ENCODE measurements around the gene TENT4A. TPM values are rescaled to one million over a fixed set of nuclear protein-coding genes. Genes with fewer than 3 reads are reported as not detected.

The TENT4A gene
- total RNA-seq, 1 donor from 2014 or later: 41.2 TPM

DNA sequence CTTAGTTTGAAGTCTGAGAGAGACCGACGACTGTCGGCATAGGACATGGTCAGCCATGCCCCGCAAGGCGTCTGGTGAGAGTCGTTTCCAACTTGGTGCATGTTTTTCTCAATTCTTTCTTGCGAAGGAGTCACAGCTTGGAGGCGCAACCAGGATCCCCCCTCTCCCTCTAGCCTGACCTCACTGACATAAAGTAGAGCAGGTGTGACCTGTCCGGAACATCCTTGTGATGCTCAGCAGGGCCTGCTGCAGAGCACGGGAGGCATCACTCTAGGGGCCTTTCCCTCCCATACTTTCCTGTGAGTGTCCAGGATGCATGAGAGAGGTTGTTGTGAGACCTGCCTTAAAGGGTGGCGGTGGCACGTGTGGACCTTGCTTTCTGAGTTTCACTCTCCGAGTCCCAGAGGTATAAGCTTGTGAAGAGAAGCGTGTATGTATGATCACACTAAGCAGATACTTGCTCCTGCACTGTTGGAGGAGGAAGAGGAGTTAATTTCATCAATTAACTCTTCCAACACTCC, 5.0 kb downstream of the TENT4A start:
- H3K9me3 Mint-ChIP-seq: no peaks in the 10 kb centered on the region
- H3K36me3 Mint-ChIP-seq (ENCODE audit: low read depth): peaks cover 2% of the 10 kb centered on the region
- H3K27me3 Mint-ChIP-seq (ENCODE audit: low read depth): no peaks in the 10 kb centered on the region
- peaks cover 71% of the 10 kb centered on the region for H3K4me1 Mint-ChIP-seq
- DNase-seq (ENCODE audit: low read depth, low spot score): no peak
- H3K4me3 Mint-ChIP-seq: peak overlapping the region; percentile 95
- no peak for TF ChIP-seq CTCF (conservative IDR thresholded peaks at IDR 0.05)
- no peak overlapping the region for H3K27ac Mint-ChIP-seq (ENCODE audit: unreplicated experiment)

- Mint-ChIP-seq H3K9me3 (no peaks in the 10 kb centered on the region), H3K4me1 (peaks cover 73% of the 10 kb centered on the region), H3K27ac (ENCODE audit: unreplicated experiment) (no peak overlapping the region)
These were observed 5.5 kb downstream of the TENT4A start for GRCh38 chr5:6718718-6719117.

GRCh38 chr5:6719417-6719816, 6.2 kb downstream of the TENT4A start:
- no peak overlapping the region for H3K27ac Mint-ChIP-seq (ENCODE audit: unreplicated experiment)
- no peak for TF ChIP-seq CTCF (conservative IDR thresholded peaks at IDR 0.05)
- peaks cover 80% of the 10 kb centered on the region for H3K4me1 Mint-ChIP-seq
- no peak for DNase-seq (ENCODE audit: low read depth, low spot score)
- no peaks in the 10 kb centered on the region for H3K9me3 Mint-ChIP-seq
- peak overlapping the region; percentile 40 for H3K4me3 Mint-ChIP-seq
- no peaks in the 10 kb centered on the region for H3K27me3 Mint-ChIP-seq (ENCODE audit: low read depth)
- peaks cover 2% of the 10 kb centered on the region for H3K36me3 Mint-ChIP-seq (ENCODE audit: low read depth)

More at GRCh38 chr5:6718718-6719117, 5.5 kb downstream of the TENT4A start:
- no peak for DNase-seq (ENCODE audit: low read depth, low spot score)
- peak overlapping the region; percentile 95 for H3K4me3 Mint-ChIP-seq
- H3K27me3 Mint-ChIP-seq (ENCODE audit: low read depth): no peaks in the 10 kb centered on the region
- TF ChIP-seq CTCF (conservative IDR thresholded peaks at IDR 0.05): no peak
- H3K36me3 Mint-ChIP-seq (ENCODE audit: low read depth): peaks cover 2% of the 10 kb centered on the region

DNA sequence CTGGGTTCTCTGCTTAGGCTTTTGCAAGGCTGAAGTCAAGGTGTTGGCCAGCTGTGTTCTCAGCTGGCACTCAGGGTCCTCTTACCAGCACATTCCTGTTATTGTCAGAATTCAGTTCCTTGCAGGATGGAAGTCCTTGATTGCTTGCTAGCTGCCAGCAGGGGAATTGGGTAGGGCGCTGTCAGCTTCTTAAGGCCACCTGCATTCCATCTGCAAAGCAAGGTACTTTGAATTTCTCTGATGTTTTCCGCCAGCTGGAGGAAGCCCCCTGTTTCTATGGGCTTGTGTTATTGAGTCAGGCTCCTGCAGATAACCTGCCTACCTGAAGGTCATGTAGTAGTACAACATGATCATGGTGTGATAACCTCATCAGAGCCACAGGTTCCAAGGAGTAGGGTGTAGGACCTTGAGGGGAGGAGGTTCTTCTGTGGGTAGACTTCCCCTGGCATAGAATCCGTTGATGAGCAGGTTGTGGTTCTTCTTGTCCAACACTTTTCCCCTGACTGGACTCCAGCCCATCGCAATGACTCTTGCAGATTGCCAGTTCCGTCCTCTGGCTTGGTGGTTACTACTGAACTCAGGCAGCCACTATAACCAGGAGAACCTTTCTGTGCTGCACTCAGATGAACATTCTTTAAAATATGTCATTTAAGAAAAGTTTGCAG, 6.8 kb downstream of the TENT4A start:
- Mint-ChIP-seq H3K27me3 (ENCODE audit: low read depth) (no peaks in the 10 kb centered on the region), H3K27ac (ENCODE audit: unreplicated experiment) (no peak overlapping the region), H3K36me3 (ENCODE audit: low read depth) (peaks cover 2% of the 10 kb centered on the region), H3K4me3 (peak overlapping the region; percentile 40), H3K4me1 (peaks cover 76% of the 10 kb centered on the region), H3K9me3 (no peaks in the 10 kb centered on the region)
- no peak for TF ChIP-seq CTCF (conservative IDR thresholded peaks at IDR 0.05)
- no peak for DNase-seq (ENCODE audit: low read depth, low spot score)

DNA sequence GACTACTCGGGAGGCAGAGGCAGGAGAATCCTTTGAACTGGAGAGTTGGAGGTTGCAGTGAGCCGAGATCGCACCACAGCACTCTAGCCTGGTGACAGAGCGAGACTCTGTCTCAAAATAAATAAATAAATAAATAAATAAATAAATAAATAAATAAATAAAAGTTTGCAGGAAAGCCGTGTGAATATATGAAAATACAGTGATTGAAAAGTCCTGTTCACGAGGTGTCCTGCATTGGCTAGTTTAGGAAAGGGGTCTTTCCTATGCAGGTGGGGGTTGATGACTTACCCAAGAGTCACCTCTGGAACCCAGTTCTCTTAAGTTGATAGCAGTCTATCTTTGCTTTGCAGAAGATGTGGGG, 7.3 kb downstream of the TENT4A start:
- DNase-seq (ENCODE audit: low read depth, low spot score): no peak
- TF ChIP-seq CTCF (conservative IDR thresholded peaks at IDR 0.05): no peak
- H3K4me3 Mint-ChIP-seq: no peak overlapping the region
- peaks cover 2% of the 10 kb centered on the region for H3K36me3 Mint-ChIP-seq (ENCODE audit: low read depth)
- H3K27ac Mint-ChIP-seq (ENCODE audit: unreplicated experiment): no peak overlapping the region
- H3K4me1 Mint-ChIP-seq: peaks cover 73% of the 10 kb centered on the region
- no peaks in the 10 kb centered on the region for H3K9me3 Mint-ChIP-seq
- no peaks in the 10 kb centered on the region for H3K27me3 Mint-ChIP-seq (ENCODE audit: low read depth)

All from neural crest cell (in vitro differentiated cells).